Measurements from ENCODE around the gene SSTR3.
"Not testable (repeated sequence)": the region's sequence is repeated elsewhere in the genome, so short reads cannot be mapped to it uniquely, and the experiment has no call there.

SSTR3 gene

DNA sequence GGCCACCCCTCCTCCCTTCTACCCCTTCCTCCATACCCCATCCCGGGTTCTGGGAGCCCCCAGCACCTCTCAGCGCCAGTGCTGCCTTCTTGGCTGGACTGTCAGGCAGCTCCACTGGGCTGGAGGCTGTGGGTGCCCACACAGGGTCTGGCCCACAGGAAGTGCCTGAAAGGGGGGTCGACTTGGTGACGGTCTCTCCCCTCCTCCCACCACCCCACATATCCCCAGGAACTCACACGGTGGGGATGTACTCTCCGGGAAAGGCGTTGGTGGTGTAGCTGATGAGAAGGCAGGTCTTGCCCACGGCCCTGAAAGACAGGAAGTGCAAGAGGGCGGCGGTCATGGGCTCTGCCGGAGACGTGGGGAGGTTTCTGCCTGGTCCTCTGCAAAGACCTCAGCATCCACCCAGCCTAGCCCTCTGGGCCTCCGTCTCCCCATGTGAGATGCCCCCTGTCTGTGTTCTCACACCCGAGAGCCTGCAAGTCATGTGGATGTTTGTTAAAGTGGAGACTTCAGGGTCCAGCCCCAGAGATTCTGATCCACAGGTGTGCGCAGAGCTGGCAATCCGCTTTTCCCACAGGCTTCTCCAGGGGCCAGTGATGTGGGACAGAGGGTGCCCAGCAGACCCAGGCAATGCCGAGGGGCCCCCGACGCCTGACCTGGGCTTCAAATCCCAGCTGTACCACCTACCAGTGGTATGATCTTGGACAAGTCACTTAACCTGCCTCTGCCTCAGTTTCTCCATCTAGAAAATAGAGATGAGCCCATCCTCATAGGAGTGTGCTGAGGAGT, 29.3 kb upstream of the SSTR3 start:
- DNase-seq = peak; percentile 7 to 11

- no peak for DNase-seq
Measured at GRCh38 chr22:37240941-37241320, 28.7 kb upstream of the SSTR3 start.

- no peak for DNase-seq
Measured at GRCh38 chr22:37240240-37240940, 28.1 kb upstream of the SSTR3 start.

GRCh38 chr22:37239336-37240239, 27.3 kb upstream of the SSTR3 start:
- no peak for DNase-seq

DNA sequence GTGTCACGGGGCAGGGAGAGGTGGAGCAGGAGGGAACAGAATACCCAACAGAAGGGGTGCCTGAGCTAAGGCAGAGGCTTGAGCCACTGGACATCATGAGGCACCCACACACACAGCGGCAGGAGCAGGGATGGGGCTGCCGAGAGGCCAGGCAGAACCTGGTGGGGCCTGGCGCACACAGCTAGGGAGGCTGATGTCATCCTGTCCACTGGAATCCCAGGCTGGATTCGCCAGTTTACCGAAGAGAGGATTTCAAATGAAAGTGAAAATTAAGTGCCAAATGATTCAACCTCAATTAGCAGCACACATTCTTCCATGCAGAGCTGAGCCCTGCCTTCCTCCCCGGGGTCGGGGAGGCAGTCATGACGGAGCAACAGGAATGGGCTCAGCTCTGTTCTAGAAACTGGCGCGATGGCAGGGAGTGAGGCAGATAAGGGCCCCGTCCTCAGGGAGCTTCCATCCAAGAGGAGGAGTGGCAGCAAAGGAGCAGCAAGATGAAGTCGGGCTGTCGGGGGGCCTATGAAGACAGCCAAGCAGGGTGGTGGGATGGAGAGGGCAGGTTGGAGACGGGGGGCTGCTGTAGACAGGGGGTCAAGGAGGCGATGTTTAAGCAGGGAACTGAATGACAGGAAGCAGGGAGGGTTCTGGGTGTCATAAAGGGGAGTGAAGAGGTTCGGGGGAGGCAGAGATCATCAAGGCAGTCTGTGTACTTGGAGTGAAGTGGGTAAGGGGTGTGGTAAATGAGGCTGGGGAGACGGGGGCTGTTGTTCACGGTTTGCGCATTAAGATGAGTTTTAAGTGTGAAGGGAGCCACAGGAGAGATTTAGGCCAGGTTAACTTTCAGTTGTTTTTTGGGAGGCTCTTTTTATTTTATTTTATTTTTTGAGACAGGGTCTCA, 25.3 kb upstream of the SSTR3 start:
- no peak for DNase-seq

GRCh38 chr22:37235897-37236607, 23.8 kb upstream of the SSTR3 start:
- DNase-seq = no peak

DNA sequence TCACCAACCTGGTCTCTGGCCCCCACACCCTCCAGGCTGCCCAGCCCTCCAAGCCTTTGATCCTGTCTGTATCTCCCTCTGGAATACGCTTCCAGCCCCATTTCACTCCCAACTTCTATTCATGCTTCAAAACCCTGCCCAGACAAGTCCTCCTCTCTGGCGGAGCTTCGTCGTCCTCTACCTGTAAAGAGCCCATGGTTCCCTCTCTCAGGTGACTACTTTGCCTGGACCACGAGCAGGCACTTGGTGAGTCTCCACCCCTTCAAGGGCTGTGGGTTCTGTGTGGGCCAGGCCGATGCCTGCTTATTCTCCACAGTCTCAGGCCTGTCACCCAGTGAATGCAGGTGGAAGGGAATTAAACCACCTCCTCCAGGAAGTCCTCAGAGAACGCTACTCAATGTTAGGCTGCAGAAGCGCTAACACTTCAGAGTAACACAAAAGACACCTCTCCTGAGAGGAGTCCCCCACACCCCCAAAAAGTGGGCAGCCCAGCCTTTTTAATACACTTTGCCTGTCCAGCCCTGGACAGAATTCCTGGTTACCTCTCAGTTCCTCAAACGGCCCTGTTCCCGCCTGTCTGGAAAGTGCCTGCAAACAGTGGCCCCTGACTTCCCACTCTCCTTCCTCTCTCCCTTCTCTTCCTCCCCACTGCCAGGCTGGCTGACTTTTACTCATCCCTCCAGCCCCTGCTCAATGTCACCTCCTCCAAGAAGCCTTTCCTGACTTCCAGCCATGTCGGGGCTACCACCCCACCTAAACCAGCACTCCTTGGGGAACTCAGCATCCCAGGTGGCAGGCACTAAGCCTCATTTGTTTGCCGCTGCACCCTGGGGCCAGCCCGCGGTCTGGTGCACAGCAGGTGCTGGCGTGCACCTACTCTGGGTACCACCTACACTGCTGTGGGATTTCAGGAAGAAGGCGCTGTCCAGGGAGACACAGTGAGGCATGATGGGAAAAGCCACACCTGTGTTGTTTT, 22.7 kb upstream of the SSTR3 start:
- no peak for DNase-seq

- DNase-seq = no peak
Measured at GRCh38 chr22:37233751-37234631, 21.7 kb upstream of the SSTR3 start.

- DNase-seq = not testable (repeated sequence)
Measured at GRCh38 chr22:37233371-37233750, 21.1 kb upstream of the SSTR3 start.

- DNase-seq = no peak
Measured at GRCh38 chr22:37232140-37232998, 20.1 kb upstream of the SSTR3 start.

GRCh38 chr22:37231406-37232139, 19.3 kb upstream of the SSTR3 start:
- DNase-seq = no peak

DNA sequence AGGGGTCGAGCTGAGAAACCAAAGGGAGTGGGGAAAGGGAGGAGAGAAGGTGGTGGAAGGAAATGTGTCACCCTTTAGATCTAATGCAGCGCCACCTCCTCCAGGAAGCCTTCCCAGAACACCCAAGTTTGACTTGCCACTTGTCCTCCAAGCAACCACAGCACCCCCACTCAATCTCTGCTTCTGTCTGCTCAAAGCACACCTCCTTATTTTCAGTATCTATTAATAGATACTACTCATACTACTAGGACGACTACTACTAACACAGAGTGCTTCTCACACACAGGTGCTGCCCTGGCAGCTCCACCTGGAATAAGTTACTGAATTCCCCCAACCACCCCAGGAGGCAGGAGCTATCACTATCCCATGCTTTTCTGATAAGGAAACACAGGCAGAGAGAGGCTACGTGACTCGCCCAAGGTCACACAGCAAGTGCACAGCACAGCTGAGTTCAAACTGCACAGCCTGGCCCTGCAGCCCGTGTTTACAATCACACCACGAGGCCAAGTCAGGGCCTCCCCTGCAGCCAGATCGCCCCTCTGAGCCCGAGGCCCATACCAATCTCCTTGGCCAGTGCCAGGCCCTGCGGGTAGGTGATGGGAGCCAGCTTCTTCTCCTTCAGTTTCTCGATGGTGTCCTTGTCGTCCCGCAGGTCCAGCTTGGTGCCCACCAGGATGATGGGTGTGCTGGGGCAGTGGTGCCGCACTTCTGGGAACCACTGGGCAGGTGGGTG, 18.6 kb upstream of the SSTR3 start:
- DNase-seq = no peak

GRCh38 chr22:37229805-37230672, 17.8 kb upstream of the SSTR3 start:
- peak; percentile 86 to 90 for DNase-seq

GRCh38 chr22:37229012-37229804, 16.9 kb upstream of the SSTR3 start:
- DNase-seq = no peak
